Epithelial cell of proximal tubule (primary cell): Measurements from ENCODE around the gene REXO5. TPM values are rescaled to one million over a fixed set of nuclear protein-coding genes. Genes with fewer than 3 reads are reported as not detected.
"Not testable (repeated sequence)": the region's sequence is repeated elsewhere in the genome, so short reads cannot be mapped to it uniquely, and the experiment has no call there.

Source experiments
- DNase-seq: peaks from one replicate; pipeline ENCODE4 v3.0.0-alpha.2; 2011; ENCODE audit warnings: low read depth
- H3K4me3 ChIP-seq: 2 replicates; pipeline ENCODE4 v1.5.1; 2011; ENCODE audit warnings: low read depth, mild to moderate bottlenecking, low read length
- CTCF ChIP-seq: conservative IDR thresholded peaks from 2 replicates; pipeline ENCODE4 v1.5.1; 2012; ENCODE audit warnings: low read depth, mild to moderate bottlenecking, low read length
- total RNA-seq: library from RNA; depleted of rRNA; stranded (reverse); fragments of >200 nt; gene quantifications from 2 replicates; pipeline ENCODE4 v1.2.3, GENCODE V29; 2015

Gene REXO5
- total RNA-seq, 1 donor from 2014 or later: 6.5 TPM

- no peak overlapping the region for H3K4me3 ChIP-seq
- no peak for TF ChIP-seq CTCF
- DNase-seq: no peak
Measured at GRCh38 chr16:20853981-20854620, 47.8 kb downstream of the REXO5 start.

- no peak overlapping the region for H3K4me3 ChIP-seq
- DNase-seq: no peak
Measured at GRCh38 chr16:20854963-20855362, 48.6 kb downstream of the REXO5 start.

GRCh38 chr16:20857281-20857680, 51.0 kb downstream of the REXO5 start:
- no peak for TF ChIP-seq CTCF
- no peak for DNase-seq
- no peak overlapping the region for H3K4me3 ChIP-seq

More at GRCh38 chr16:20854963-20855362, 48.6 kb downstream of the REXO5 start:
- TF ChIP-seq CTCF: no peak

GRCh38 chr16:20859229-20859628, 52.9 kb downstream of the REXO5 start:
- no peak overlapping the region for H3K4me3 ChIP-seq
- DNase-seq: no peak
- TF ChIP-seq CTCF: no peak

GRCh38 chr16:20859699-20860098, 53.4 kb downstream of the REXO5 start:
- H3K4me3 ChIP-seq: no peak overlapping the region
- no peak for TF ChIP-seq CTCF
- DNase-seq: no peak

GRCh38 chr16:20860361-20860760, 54.0 kb downstream of the REXO5 start:
- no peak for DNase-seq
- no peak overlapping the region for H3K4me3 ChIP-seq
- no peak for TF ChIP-seq CTCF

GRCh38 chr16:20860995-20861394, 54.7 kb downstream of the REXO5 start:
- DNase-seq, H3K4me3 ChIP-seq: not testable (repeated sequence)
